CD4-positive, alpha-beta T cell treated with Interleukin-10 for 1 hour (primary cell): Measurements from ENCODE around the gene PDK1.
"Not testable (repeated sequence)": the region's sequence is repeated elsewhere in the genome, so short reads cannot be mapped to it uniquely, and the experiment has no call there.

Experiments used
- DNase-seq: peaks from one replicate; pipeline ENCODE4 v3.0.0-alpha.2; 2020

The PDK1 gene

GRCh38 chr2:172555522-172556283 lies at the start of gene PDK1:
Gene PDK1 (plus strand): TSS chr2:172556090. CDS start chr2:172556151, 61 bp downstream.
- peak; percentile 92 for DNase-seq

GRCh38 chr2:172507199-172507598 lies 48.7 kb upstream of the PDK1 start:
- DNase-seq, result no peak

- DNase-seq, result no peak
Measured at GRCh38 chr2:172510088-172510487, 45.8 kb upstream of the PDK1 start.

- DNase-seq, result no peak
Measured at GRCh38 chr2:172510548-172510947, 45.3 kb upstream of the PDK1 start.

GRCh38 chr2:172512810-172513523 lies 42.9 kb upstream of the PDK1 start:
- no peak for DNase-seq

- no peak for DNase-seq
Measured at GRCh38 chr2:172513524-172513900, 42.4 kb upstream of the PDK1 start.

- DNase-seq, result no peak
Measured at GRCh38 chr2:172513935-172514586, 41.8 kb upstream of the PDK1 start.

GRCh38 chr2:172516299-172516698 lies 39.6 kb upstream of the PDK1 start:
- DNase-seq, result no peak

- no peak for DNase-seq
Measured at GRCh38 chr2:172518995-172519394, 36.9 kb upstream of the PDK1 start.

GRCh38 chr2:172525601-172526000 lies 30.3 kb upstream of the PDK1 start:
- no peak for DNase-seq

GRCh38 chr2:172531309-172531708 lies 24.6 kb upstream of the PDK1 start:
- no peak for DNase-seq

GRCh38 chr2:172532461-172532860 lies 23.4 kb upstream of the PDK1 start:
- DNase-seq, result not testable (repeated sequence)

GRCh38 chr2:172533687-172534086 lies 22.2 kb upstream of the PDK1 start:
- DNase-seq, result no peak

GRCh38 chr2:172535119-172535518 lies 20.8 kb upstream of the PDK1 start:
- DNase-seq, result no peak

- DNase-seq, result not testable (repeated sequence)
Measured at GRCh38 chr2:172537851-172538250, 18.0 kb upstream of the PDK1 start.

GRCh38 chr2:172539767-172540166 lies 16.1 kb upstream of the PDK1 start:
- DNase-seq, result no peak

GRCh38 chr2:172540421-172540820 lies 15.5 kb upstream of the PDK1 start:
- DNase-seq, result no peak

GRCh38 chr2:172545408-172546075 lies 10.3 kb upstream of the PDK1 start:
- DNase-seq, result no peak

GRCh38 chr2:172549131-172549530 lies 6.8 kb upstream of the PDK1 start:
- DNase-seq, result no peak

GRCh38 chr2:172549802-172550201 lies 6.1 kb upstream of the PDK1 start:
- peak; percentile 44 for DNase-seq

GRCh38 chr2:172550419-172550818 lies 5.5 kb upstream of the PDK1 start:
- no peak for DNase-seq

- DNase-seq, result no peak
Measured at GRCh38 chr2:172551271-172551670, 4.6 kb upstream of the PDK1 start.

- DNase-seq, result no peak
Measured at GRCh38 chr2:172552547-172553291, 3.2 kb upstream of the PDK1 start.
